A549 (cell line): Measurements from ENCODE around the gene KLRC2.
"Not testable (repeated sequence)": the region's sequence is repeated elsewhere in the genome, so short reads cannot be mapped to it uniquely, and the experiment has no call there.

ENCODE experiments used
- BHLHE40 ChIP-seq: IDR thresholded peaks from 2 replicates; pipeline ENCODE4 v1.6.1; 2012; ENCODE audit warnings: low read depth, low read length, inconsistent platforms
- HEYL ChIP-seq: fragments of 250-450 bp; sonication (Bioruptor Pico); IDR thresholded peaks from 2 replicates; pipeline ENCODE4 v1.8.0; 2021; ENCODE audit warnings: mild to moderate bottlenecking, moderate library complexity
- RFX5 ChIP-seq: fragments of 450-650 bp; IDR thresholded peaks from 2 replicates; pipeline ENCODE4 v1.7.1; 2014; ENCODE audit warnings: antibody characterized with exemption, mild to moderate bottlenecking, moderate library complexity
- TF ChIP-seq, protein P1 (sequence below): fragments of >200 bp; sonication (Bioruptor Twin); formaldehyde crosslinking; IDR thresholded peaks from 3 replicates; pipeline ENCODE4 v1.5.1; 2016

DNA sequence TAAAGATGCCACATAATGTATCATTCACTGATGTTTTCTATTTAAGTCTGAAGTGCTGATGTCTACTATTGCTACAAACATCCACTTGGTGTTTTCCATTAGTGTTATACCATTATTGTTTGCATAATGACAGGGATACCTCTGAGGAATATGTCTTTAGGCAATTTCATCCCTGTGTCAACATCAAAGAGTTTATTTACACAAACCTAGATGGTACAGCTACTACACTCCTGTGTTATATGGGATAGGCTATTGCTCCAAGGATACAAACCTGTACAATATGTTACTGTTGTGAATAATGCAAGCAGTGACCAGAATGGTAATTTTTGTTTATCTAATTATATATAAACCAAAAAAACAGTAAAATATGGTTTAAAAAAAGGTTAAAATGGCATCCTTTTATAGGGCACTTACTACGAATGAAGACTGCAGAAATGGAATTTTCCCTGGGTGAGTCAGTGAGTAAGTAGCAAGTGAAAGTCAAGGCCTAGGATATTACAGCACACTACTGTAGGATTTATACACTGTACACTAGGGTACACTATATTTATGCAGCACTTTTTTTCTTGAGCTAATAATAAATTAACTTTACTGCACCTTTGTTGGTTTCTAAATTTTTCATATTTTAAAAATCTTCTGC, 11.4 kb downstream of the KLRC2 start:
- TF ChIP-seq HEYL (CRISPR knock-in tag); RFX5; BHLHE40: not testable (repeated sequence)
- TF ChIP-seq, protein P1, sequence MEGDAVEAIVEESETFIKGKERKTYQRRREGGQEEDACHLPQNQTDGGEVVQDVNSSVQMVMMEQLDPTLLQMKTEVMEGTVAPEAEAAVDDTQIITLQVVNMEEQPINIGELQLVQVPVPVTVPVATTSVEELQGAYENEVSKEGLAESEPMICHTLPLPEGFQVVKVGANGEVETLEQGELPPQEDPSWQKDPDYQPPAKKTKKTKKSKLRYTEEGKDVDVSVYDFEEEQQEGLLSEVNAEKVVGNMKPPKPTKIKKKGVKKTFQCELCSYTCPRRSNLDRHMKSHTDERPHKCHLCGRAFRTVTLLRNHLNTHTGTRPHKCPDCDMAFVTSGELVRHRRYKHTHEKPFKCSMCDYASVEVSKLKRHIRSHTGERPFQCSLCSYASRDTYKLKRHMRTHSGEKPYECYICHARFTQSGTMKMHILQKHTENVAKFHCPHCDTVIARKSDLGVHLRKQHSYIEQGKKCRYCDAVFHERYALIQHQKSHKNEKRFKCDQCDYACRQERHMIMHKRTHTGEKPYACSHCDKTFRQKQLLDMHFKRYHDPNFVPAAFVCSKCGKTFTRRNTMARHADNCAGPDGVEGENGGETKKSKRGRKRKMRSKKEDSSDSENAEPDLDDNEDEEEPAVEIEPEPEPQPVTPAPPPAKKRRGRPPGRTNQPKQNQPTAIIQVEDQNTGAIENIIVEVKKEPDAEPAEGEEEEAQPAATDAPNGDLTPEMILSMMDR = not testable (repeated sequence)
